DOHH2 (cell line): ENCODE data around the gene CFAP298.
"Not testable (repeated sequence)": the region's sequence is repeated elsewhere in the genome, so short reads cannot be mapped to it uniquely, and the experiment has no call there.

ENCODE experiments used
- H3F3A ChIP-seq: fragments of 200-600 bp; sonication (generic), shearing (Covaris generic); 2 replicates; pipeline ENCODE4 v1.6.0; 2016; ENCODE audit warnings: antibody characterized with exemption, mild to moderate bottlenecking; ENCODE audit not compliant: control insufficient read depth, insufficient read depth
- H3K27ac ChIP-seq: fragments of 200-600 bp; sonication (generic); 2 replicates; pipeline ENCODE4 v1.5.1; 2014; ENCODE audit warnings: low read depth, mild to moderate bottlenecking, low read length, moderate library complexity
- H3K27me3 ChIP-seq: fragments of 200-600 bp; sonication (generic); 2 replicates; pipeline ENCODE4 v1.6.1; 2014; ENCODE audit warnings: mild to moderate bottlenecking, low read length, mixed read lengths; ENCODE audit not compliant: control insufficient read depth
- H3K36me3 ChIP-seq: fragments of 200-600 bp; sonication (generic); 2 replicates; pipeline ENCODE4 v1.6.1; 2014; ENCODE audit warnings: mild to moderate bottlenecking, low read length, moderate library complexity, mixed read lengths; ENCODE audit not compliant: control insufficient read depth
- H3K4me1 ChIP-seq: fragments of 200-600 bp; sonication (generic); 2 replicates; pipeline ENCODE4 v1.6.1; 2014; ENCODE audit warnings: mild to moderate bottlenecking, low read length, mixed read lengths; ENCODE audit not compliant: control insufficient read depth
- H3K4me2 ChIP-seq: fragments of 200-600 bp; sonication (generic); 2 replicates; pipeline ENCODE4 v1.6.0; 2014; ENCODE audit warnings: mild to moderate bottlenecking, low read length, moderate library complexity
- H3K4me3 ChIP-seq: fragments of 200-600 bp; sonication (generic); 2 replicates; pipeline ENCODE4 v1.5.1; 2014; ENCODE audit warnings: mild to moderate bottlenecking, low read length, mixed read lengths
- H3K79me2 ChIP-seq: fragments of 200-600 bp; sonication (generic); 2 replicates; pipeline ENCODE4 v1.6.1; 2014; ENCODE audit warnings: mild to moderate bottlenecking, low read length, mixed read lengths; ENCODE audit not compliant: control insufficient read depth
- H3K9me2 ChIP-seq: fragments of 200-600 bp; sonication (generic); replicated peaks from 2 replicates; pipeline ENCODE4 v1.6.1; 2014; ENCODE audit warnings: mild to moderate bottlenecking, low read length, mixed read lengths; ENCODE audit not compliant: control insufficient read depth
- H3K9me3 ChIP-seq: fragments of 200-600 bp; sonication (generic); 2 replicates; pipeline ENCODE4 v1.6.1; 2014; ENCODE audit warnings: antibody characterized with exemption, low read length, mixed read lengths; ENCODE audit not compliant: control insufficient read depth, insufficient read depth
- H4K20me1 ChIP-seq: fragments of 200-600 bp; sonication (generic); 2 replicates; pipeline ENCODE4 v1.6.0; 2014; ENCODE audit warnings: low read depth, mild to moderate bottlenecking, antibody characterized with exemption, low read length, moderate library complexity; ENCODE audit not compliant: control insufficient read depth, insufficient read depth
- CTCF ChIP-seq: fragments of 200-600 bp; sonication (generic); IDR thresholded peaks from one replicate; pipeline ENCODE4 v1.5.1; 2014; ENCODE audit warnings: antibody characterized with exemption, mild to moderate bottlenecking, low read depth, low read length; ENCODE audit not compliant: poor library complexity, severe bottlenecking
- EZH2phosphoT487 ChIP-seq: fragments of 200-600 bp; sonication (generic); IDR thresholded peaks from 2 replicates; pipeline ENCODE4 v1.6.1; 2017; ENCODE audit warnings: borderline replicate concordance, mild to moderate bottlenecking, antibody characterized with exemption, low read length, moderate library complexity, mixed read lengths

CFAP298 gene

GRCh38 chr21:32613436-32614043 is 1.4 kb upstream of the CFAP298 start:
- H4K20me1 ChIP-seq, result no peaks in the 10 kb centered on the region
- no peaks in the 10 kb centered on the region for H3K9me3 ChIP-seq
- H3K27ac ChIP-seq, result no peak overlapping the region
- no peaks in the 10 kb centered on the region for H3K9me2 ChIP-seq
- peaks cover 16% of the 10 kb centered on the region for H3K4me1 ChIP-seq
- H3K79me2 ChIP-seq, result peaks cover 28% of the 10 kb centered on the region
- peaks cover 26% of the 10 kb centered on the region for H3K36me3 ChIP-seq
- peak overlapping the region; percentile 98 for H3K4me3 ChIP-seq
- peak overlapping the region; percentile 96 for H3K4me2 ChIP-seq
- H3K27me3 ChIP-seq, result no peaks in the 10 kb centered on the region
- TF ChIP-seq EZH2phosphoT487 (no peak), CTCF (no peak)
- peaks cover 3% of the 10 kb centered on the region for H3F3A ChIP-seq

- Histone ChIP-seq H3K4me2 (peak overlapping the region; percentile 96), H3F3A (peaks cover 3% of the 10 kb centered on the region), H3K4me1 (peaks cover 16% of the 10 kb centered on the region), H3K36me3 (peaks cover 29% of the 10 kb centered on the region), H4K20me1 (no peaks in the 10 kb centered on the region), H3K79me2 (peaks cover 28% of the 10 kb centered on the region), H3K27me3 (no peaks in the 10 kb centered on the region), H3K4me3 (peak overlapping the region; percentile 98), H3K9me3 (no peaks in the 10 kb centered on the region), H3K9me2 (no peaks in the 10 kb centered on the region), H3K27ac (peak overlapping the region; percentile 85)
- no peak for TF ChIP-seq EZH2phosphoT487
- no peak for TF ChIP-seq CTCF
These were observed 791 bp upstream of the CFAP298 start for GRCh38 chr21:32612999-32613337.

DNA sequence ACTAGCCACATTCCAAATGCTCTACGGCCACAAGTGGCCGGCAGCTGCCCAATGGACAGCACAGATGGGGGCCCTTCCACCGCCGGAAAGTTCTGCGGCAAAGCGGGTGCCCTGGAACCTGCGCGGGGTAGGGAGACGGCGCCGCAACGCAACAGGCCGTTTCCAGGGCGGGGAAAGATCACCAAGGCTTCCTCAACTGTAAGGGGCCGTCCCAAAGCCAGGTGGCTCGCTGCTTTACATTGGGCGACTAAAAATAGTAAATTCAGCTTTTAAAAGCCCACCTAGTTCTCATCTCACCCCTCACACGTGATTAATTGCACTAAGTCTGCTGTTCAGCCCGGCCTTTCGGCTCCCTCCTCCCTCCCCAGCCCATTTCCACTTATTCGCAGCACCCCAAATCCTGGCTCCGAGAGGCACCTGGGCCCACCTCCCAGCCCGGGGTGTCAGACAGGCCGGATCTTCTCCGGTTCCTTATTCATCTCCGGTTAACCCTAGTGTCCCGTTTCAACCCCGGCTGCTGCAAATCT is 643 bp downstream of the CFAP298 start:
- Histone ChIP-seq H3K9me3 (no peaks in the 10 kb centered on the region), H3K79me2 (peaks cover 28% of the 10 kb centered on the region), H3K27me3 (no peaks in the 10 kb centered on the region), H3K9me2 (no peaks in the 10 kb centered on the region), H3F3A (peaks cover 3% of the 10 kb centered on the region), H3K4me2 (peak overlapping the region; percentile 96), H3K27ac (peak overlapping the region; percentile 85), H4K20me1 (no peaks in the 10 kb centered on the region), H3K4me3 (peak overlapping the region; percentile 98), H3K36me3 (peaks cover 42% of the 10 kb centered on the region), H3K4me1 (peaks cover 16% of the 10 kb centered on the region)
- TF ChIP-seq EZH2phosphoT487 (no peak), CTCF (no peak)

GRCh38 chr21:32610940-32611339 is 1.2 kb downstream of the CFAP298 start:
- not testable (repeated sequence) for H3K27ac ChIP-seq, H4K20me1 ChIP-seq, H3F3A ChIP-seq, H3K27me3 ChIP-seq, H3K9me3 ChIP-seq, H3K9me2 ChIP-seq
- H3K4me2 ChIP-seq, result peak overlapping the region; percentile 56
- peaks cover 28% of the 10 kb centered on the region for H3K79me2 ChIP-seq
- peaks cover 16% of the 10 kb centered on the region for H3K4me1 ChIP-seq
- H3K36me3 ChIP-seq, result peaks cover 48% of the 10 kb centered on the region
- peak overlapping the region; percentile 98 for H3K4me3 ChIP-seq
